ENCODE measurements around the gene ZNF454. TPM values are rescaled to one million over a fixed set of nuclear protein-coding genes. Genes with fewer than 3 reads are reported as not detected.

Gene ZNF454
- total RNA-seq: not detected

GRCh38 chr5:178940569-178941360, at the start of gene ZNF454:
Gene ZNF454 (plus strand): TSS chr5:178941198. CDS start chr5:178942792, 1,594 bp downstream.
- peaks cover 54 to 67% of the 10 kb centered on the region in 2 donors for H3K9me3 Mint-ChIP-seq
- DNase-seq (ENCODE audit: low spot score in 2 of 2) (no peak), ATAC-seq (no peak)
- peaks cover 59 to 76% of the 10 kb centered on the region in 2 donors for H3K36me3 Mint-ChIP-seq
- H3K27ac Mint-ChIP-seq: no peak within 1 kb of the TSS

- ATAC-seq (peak; percentile 84 to 92), DNase-seq (ENCODE audit: low spot score in 2 of 2) (peak in 1 of 2 donors; percentile 23)
- peaks cover under 1 to 53% of the 10 kb centered on the region in 2 donors for H3K36me3 Mint-ChIP-seq
- H3K9me3 Mint-ChIP-seq: peaks cover 0 to 24% of the 10 kb centered on the region in 2 donors
- H3K27ac Mint-ChIP-seq: peak within 1 kb of the TSS in 1 of 2 donors; percentile 61
Measured at GRCh38 chr5:178895615-178896571, 45.1 kb upstream of the ZNF454 start, which contains the start of gene ZFP2. Gene ZFP2 (plus strand): TSS chr5:178895913. CDS start chr5:178931314, 35,401 bp downstream.

- DNase-seq (ENCODE audit: low spot score in 2 of 2) (no peak), ATAC-seq (no peak)
- Mint-ChIP-seq H3K36me3 (peaks cover 21 to 51% of the 10 kb centered on the region in 2 donors), H3K9me3 (peaks cover 8 to 34% of the 10 kb centered on the region in 2 donors), H3K27ac (no peak overlapping the region)
Measured at GRCh38 chr5:178899289-178899688, 41.7 kb upstream of the ZNF454 start.

- Mint-ChIP-seq H3K27ac (no peak overlapping the region), H3K36me3 (peaks cover 21 to 48% of the 10 kb centered on the region in 2 donors), H3K9me3 (peaks cover 11 to 28% of the 10 kb centered on the region in 2 donors)
- ATAC-seq (no peak), DNase-seq (ENCODE audit: low spot score in 2 of 2) (no peak)
Measured at GRCh38 chr5:178902849-178903248, 38.1 kb upstream of the ZNF454 start.

- Mint-ChIP-seq H3K9me3 (peaks cover 61 to 73% of the 10 kb centered on the region in 2 donors), H3K36me3 (peaks cover 83 to 84% of the 10 kb centered on the region in 2 donors), H3K27ac (no peak overlapping the region)
- no peak for ATAC-seq
- no peak for DNase-seq (ENCODE audit: low spot score in 2 of 2)
Measured at GRCh38 chr5:178931846-178932760, 8.9 kb upstream of the ZNF454 start.

- ATAC-seq: no peak
- DNase-seq (ENCODE audit: low spot score in 2 of 2): no peak
- H3K36me3 Mint-ChIP-seq: peaks cover 53 to 70% of the 10 kb centered on the region in 2 donors
- H3K9me3 Mint-ChIP-seq: peaks cover 54 to 64% of the 10 kb centered on the region in 2 donors
- H3K27ac Mint-ChIP-seq: no peak overlapping the region
Measured at GRCh38 chr5:178941361-178941760, 363 bp downstream of the ZNF454 start.

- peaks cover 58 to 65% of the 10 kb centered on the region in 2 donors for H3K9me3 Mint-ChIP-seq
- no peak for ATAC-seq
Measured at GRCh38 chr5:178965465-178966055, 24.6 kb downstream of the ZNF454 start.

GRCh38 chr5:178981381-178981780, 40.4 kb downstream of the ZNF454 start:
- no peak for DNase-seq (ENCODE audit: low spot score in 2 of 2)
- H3K36me3 Mint-ChIP-seq: peaks cover 32 to 37% of the 10 kb centered on the region in 2 donors
- H3K9me3 Mint-ChIP-seq: peaks cover 30 to 39% of the 10 kb centered on the region in 2 donors
- ATAC-seq: no peak
- H3K27ac Mint-ChIP-seq: no peak overlapping the region

More at GRCh38 chr5:178965465-178966055, 24.6 kb downstream of the ZNF454 start:
- Mint-ChIP-seq H3K27ac (no peak overlapping the region), H3K36me3 (peaks cover 76 to 79% of the 10 kb centered on the region in 2 donors)
- DNase-seq (ENCODE audit: low spot score in 2 of 2): no peak

- no peak for ATAC-seq
Measured at GRCh38 chr5:178982941-178983340, 41.9 kb downstream of the ZNF454 start.

GRCh38 chr5:178983728-178984127, 42.7 kb downstream of the ZNF454 start:
- no peak overlapping the region for H3K27ac Mint-ChIP-seq
- no peak for DNase-seq (ENCODE audit: low spot score in 2 of 2)
- peaks cover 25% of the 10 kb centered on the region in 2 donors for H3K9me3 Mint-ChIP-seq
- no peak for ATAC-seq
- peaks cover 25 to 26% of the 10 kb centered on the region in 2 donors for H3K36me3 Mint-ChIP-seq

More at GRCh38 chr5:178982941-178983340, 41.9 kb downstream of the ZNF454 start:
- peaks cover 28% of the 10 kb centered on the region in 2 donors for H3K36me3 Mint-ChIP-seq
- H3K27ac Mint-ChIP-seq: no peak overlapping the region
- peaks cover 29 to 30% of the 10 kb centered on the region in 2 donors for H3K9me3 Mint-ChIP-seq
- DNase-seq (ENCODE audit: low spot score in 2 of 2): no peak

- Mint-ChIP-seq H3K36me3 (peaks cover 21 to 24% of the 10 kb centered on the region in 2 donors), H3K9me3 (peaks cover 20 to 21% of the 10 kb centered on the region in 2 donors), H3K27ac (no peak overlapping the region)
- no peak for DNase-seq (ENCODE audit: low spot score in 2 of 2)
- ATAC-seq: no peak
Measured at GRCh38 chr5:178984145-178985072, 43.4 kb downstream of the ZNF454 start.

- ATAC-seq (no peak), DNase-seq (ENCODE audit: low spot score in 2 of 2) (no peak)
- Mint-ChIP-seq H3K27ac (no peak overlapping the region), H3K36me3 (peaks cover 11 to 17% of the 10 kb centered on the region in 2 donors), H3K9me3 (peaks cover 16 to 19% of the 10 kb centered on the region in 2 donors)
Measured at GRCh38 chr5:178986326-178986960, 45.4 kb downstream of the ZNF454 start.

GRCh38 chr5:178988436-178989220, 47.6 kb downstream of the ZNF454 start:
- H3K27ac Mint-ChIP-seq: no peak overlapping the region
- no peak for DNase-seq (ENCODE audit: low spot score in 2 of 2)
- peaks cover 9 to 12% of the 10 kb centered on the region in 2 donors for H3K9me3 Mint-ChIP-seq
- ATAC-seq: no peak
- H3K36me3 Mint-ChIP-seq: peaks cover 11 to 13% of the 10 kb centered on the region in 2 donors

Measured in activated naive CD4-positive, alpha-beta T cell treated with anti-CD3 and anti-CD28 coated beads, Interleukin-2, amount 50 U/mL, for 72 hours (primary cell).